Hepatocyte (in vitro differentiated cells): ENCODE results near the gene TBC1D22B.

Source experiments
- EZH2 ChIP-seq: fragments of 200-600 bp; sonication (generic); IDR thresholded peaks from 2 replicates; pipeline ENCODE4 v1.6.1; 2016; ENCODE audit warnings: antibody characterized with exemption, mild to moderate bottlenecking, borderline replicate concordance
- EZH2phosphoT487 ChIP-seq: fragments of 200-600 bp; sonication (generic); IDR thresholded peaks from one replicate; pipeline ENCODE4 v1.6.1; 2018; ENCODE audit warnings: antibody characterized with exemption, mild to moderate bottlenecking, low read depth, moderate library complexity; ENCODE audit not compliant: unreplicated experiment, severe bottlenecking

- TF ChIP-seq EZH2phosphoT487 (no peak), EZH2 (no peak)
Measured at GRCh38 chr6:37210313-37210968, 47.1 kb upstream of the TBC1D22B start.
